Measurements from ENCODE around the gene ZDHHC8.

GRCh38 chr22:20141186-20142077 lies 9.8 kb downstream of the ZDHHC8 start:
- TF ChIP-seq, protein P1, sequence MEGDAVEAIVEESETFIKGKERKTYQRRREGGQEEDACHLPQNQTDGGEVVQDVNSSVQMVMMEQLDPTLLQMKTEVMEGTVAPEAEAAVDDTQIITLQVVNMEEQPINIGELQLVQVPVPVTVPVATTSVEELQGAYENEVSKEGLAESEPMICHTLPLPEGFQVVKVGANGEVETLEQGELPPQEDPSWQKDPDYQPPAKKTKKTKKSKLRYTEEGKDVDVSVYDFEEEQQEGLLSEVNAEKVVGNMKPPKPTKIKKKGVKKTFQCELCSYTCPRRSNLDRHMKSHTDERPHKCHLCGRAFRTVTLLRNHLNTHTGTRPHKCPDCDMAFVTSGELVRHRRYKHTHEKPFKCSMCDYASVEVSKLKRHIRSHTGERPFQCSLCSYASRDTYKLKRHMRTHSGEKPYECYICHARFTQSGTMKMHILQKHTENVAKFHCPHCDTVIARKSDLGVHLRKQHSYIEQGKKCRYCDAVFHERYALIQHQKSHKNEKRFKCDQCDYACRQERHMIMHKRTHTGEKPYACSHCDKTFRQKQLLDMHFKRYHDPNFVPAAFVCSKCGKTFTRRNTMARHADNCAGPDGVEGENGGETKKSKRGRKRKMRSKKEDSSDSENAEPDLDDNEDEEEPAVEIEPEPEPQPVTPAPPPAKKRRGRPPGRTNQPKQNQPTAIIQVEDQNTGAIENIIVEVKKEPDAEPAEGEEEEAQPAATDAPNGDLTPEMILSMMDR (IDR thresholded peaks at IDR 0.05) = no peak
- TF ChIP-seq EP300 (IDR thresholded peaks at IDR 0.05) (no peak), POLR2A (IDR thresholded peaks at IDR 0.05) (no peak)
